ENCODE measurements around the gene CLEC3A.
"Not testable (repeated sequence)": the region's sequence is repeated elsewhere in the genome, so short reads cannot be mapped to it uniquely, and the experiment has no call there.

The CLEC3A gene

GRCh38 chr16:78022347-78023060, at the start of gene CLEC3A:
TSS of gene CLEC3A (plus strand) at chr16:78022548. CDS start at chr16:78022627, 79 bp downstream.
- DNase-seq, result peak in 1 of 14 donors; percentile 2

GRCh38 chr16:77974883-77975282, 47.5 kb upstream of the CLEC3A start:
- no peak for DNase-seq

GRCh38 chr16:77975942-77976341, 46.4 kb upstream of the CLEC3A start:
- no peak for DNase-seq

GRCh38 chr16:77977339-77977738, 45.0 kb upstream of the CLEC3A start:
- no peak for DNase-seq

- no peak for DNase-seq
Measured at GRCh38 chr16:77985111-77985510, 37.2 kb upstream of the CLEC3A start.

- DNase-seq, result peak in 1 of 14 donors; percentile 47
Measured at GRCh38 chr16:77986011-77986740, 36.2 kb upstream of the CLEC3A start.

- DNase-seq, result no peak
Measured at GRCh38 chr16:77987810-77988209, 34.5 kb upstream of the CLEC3A start.

- DNase-seq, result no peak
Measured at GRCh38 chr16:77989846-77990245, 32.5 kb upstream of the CLEC3A start.

- no peak for DNase-seq
Measured at GRCh38 chr16:77991701-77992100, 30.6 kb upstream of the CLEC3A start.

- DNase-seq, result not testable (repeated sequence)
Measured at GRCh38 chr16:77992381-77992780, 30.0 kb upstream of the CLEC3A start.

GRCh38 chr16:77993111-77993985, 29.0 kb upstream of the CLEC3A start:
- DNase-seq, result no peak

- DNase-seq, result no peak
Measured at GRCh38 chr16:77995843-77996455, 26.4 kb upstream of the CLEC3A start.

- no peak for DNase-seq
Measured at GRCh38 chr16:77998350-77999023, 23.9 kb upstream of the CLEC3A start.

GRCh38 chr16:78001451-78002025, 20.8 kb upstream of the CLEC3A start:
- DNase-seq, result no peak

GRCh38 chr16:78002915-78003538, 19.3 kb upstream of the CLEC3A start:
- DNase-seq, result peak in 12 of 14 donors; percentile 2 to 71 (median 46)

GRCh38 chr16:78004517-78004916, 17.8 kb upstream of the CLEC3A start:
- no peak for DNase-seq

GRCh38 chr16:78005881-78006280, 16.5 kb upstream of the CLEC3A start:
- no peak for DNase-seq

GRCh38 chr16:78007121-78007520, 15.2 kb upstream of the CLEC3A start:
- DNase-seq, result no peak

GRCh38 chr16:78024159-78024558, 1.8 kb downstream of the CLEC3A start:
- no peak for DNase-seq

GRCh38 chr16:78025631-78026030, 3.3 kb downstream of the CLEC3A start:
- no peak for DNase-seq

- DNase-seq, result no peak
Measured at GRCh38 chr16:78028018-78028417, 5.7 kb downstream of the CLEC3A start.
